Fibroblast of the aortic adventitia (primary cell): Measurements from ENCODE around the gene STAT6. TPM values are rescaled to one million over a fixed set of nuclear protein-coding genes. Genes with fewer than 3 reads are reported as not detected.

Experiments used
- DNase-seq: peaks from one replicate; pipeline ENCODE4 v3.0.0-alpha.2; 2010; ENCODE audit warnings: low read depth
- H3K4me3 ChIP-seq: 2 replicates; pipeline ENCODE4 v1.5.1; 2011; ENCODE audit warnings: low read depth, mild to moderate bottlenecking, control low read depth, low read length, moderate library complexity
- CTCF ChIP-seq: IDR thresholded peaks from 2 replicates; pipeline ENCODE4 v1.5.1; 2011; ENCODE audit warnings: mild to moderate bottlenecking, low read length, control low read depth, inconsistent platforms; ENCODE audit not compliant: insufficient read depth
- total RNA-seq: library from RNA; depleted of rRNA; stranded (reverse); fragments of >200 nt; gene quantifications from 2 replicates; pipeline ENCODE4 v1.2.3, GENCODE V29; 2012; ENCODE audit warnings: low replicate concordance

The STAT6 gene
- total RNA-seq, 1 donor, result 102 TPM

GRCh38 chr12:57157588-57158173 is 46.5 kb upstream of the STAT6 start:
- no peak for TF ChIP-seq CTCF
- no peak overlapping the region for H3K4me3 ChIP-seq

GRCh38 chr12:57156701-57157403 is 45.7 kb upstream of the STAT6 start:
- DNase-seq, result no peak
- TF ChIP-seq CTCF, result no peak
- no peak overlapping the region for H3K4me3 ChIP-seq

More at GRCh38 chr12:57157588-57158173, 46.5 kb upstream of the STAT6 start:
- DNase-seq, result no peak

GRCh38 chr12:57154804-57155434 is 43.8 kb upstream of the STAT6 start:
- no peak overlapping the region for H3K4me3 ChIP-seq
- no peak for TF ChIP-seq CTCF
- no peak for DNase-seq

- DNase-seq, result no peak
- H3K4me3 ChIP-seq, result no peak overlapping the region
- no peak for TF ChIP-seq CTCF
Observed at GRCh38 chr12:57154076-57154475, 42.9 kb upstream of the STAT6 start.

GRCh38 chr12:57153415-57153997 is 42.3 kb upstream of the STAT6 start:
- no peak overlapping the region for H3K4me3 ChIP-seq
- TF ChIP-seq CTCF, result no peak
- DNase-seq, result no peak

GRCh38 chr12:57152639-57153038 is 41.5 kb upstream of the STAT6 start:
- no peak for TF ChIP-seq CTCF
- peak; percentile 89 for DNase-seq
- peak overlapping the region; percentile 9 for H3K4me3 ChIP-seq
